Measurements from ENCODE around the gene CYP2S1. TPM values are rescaled to one million over a fixed set of nuclear protein-coding genes. Genes with fewer than 3 reads are reported as not detected.

Gene CYP2S1
- polyA plus RNA-seq, 1 donor from 2014 or later = not detected

GRCh38 chr19:41218249-41218614 is 25.2 kb downstream of the CYP2S1 start (continued):
- TF ChIP-seq TAF1 (IDR thresholded peaks at IDR 0.05; ENCODE audit: low read depth) (no peak), EZH2 (IDR thresholded peaks at IDR 0.05; ENCODE audit: borderline replicate concordance, insufficient read depth, low read length, poor library complexity, severe bottlenecking) (no peak)

DNA sequence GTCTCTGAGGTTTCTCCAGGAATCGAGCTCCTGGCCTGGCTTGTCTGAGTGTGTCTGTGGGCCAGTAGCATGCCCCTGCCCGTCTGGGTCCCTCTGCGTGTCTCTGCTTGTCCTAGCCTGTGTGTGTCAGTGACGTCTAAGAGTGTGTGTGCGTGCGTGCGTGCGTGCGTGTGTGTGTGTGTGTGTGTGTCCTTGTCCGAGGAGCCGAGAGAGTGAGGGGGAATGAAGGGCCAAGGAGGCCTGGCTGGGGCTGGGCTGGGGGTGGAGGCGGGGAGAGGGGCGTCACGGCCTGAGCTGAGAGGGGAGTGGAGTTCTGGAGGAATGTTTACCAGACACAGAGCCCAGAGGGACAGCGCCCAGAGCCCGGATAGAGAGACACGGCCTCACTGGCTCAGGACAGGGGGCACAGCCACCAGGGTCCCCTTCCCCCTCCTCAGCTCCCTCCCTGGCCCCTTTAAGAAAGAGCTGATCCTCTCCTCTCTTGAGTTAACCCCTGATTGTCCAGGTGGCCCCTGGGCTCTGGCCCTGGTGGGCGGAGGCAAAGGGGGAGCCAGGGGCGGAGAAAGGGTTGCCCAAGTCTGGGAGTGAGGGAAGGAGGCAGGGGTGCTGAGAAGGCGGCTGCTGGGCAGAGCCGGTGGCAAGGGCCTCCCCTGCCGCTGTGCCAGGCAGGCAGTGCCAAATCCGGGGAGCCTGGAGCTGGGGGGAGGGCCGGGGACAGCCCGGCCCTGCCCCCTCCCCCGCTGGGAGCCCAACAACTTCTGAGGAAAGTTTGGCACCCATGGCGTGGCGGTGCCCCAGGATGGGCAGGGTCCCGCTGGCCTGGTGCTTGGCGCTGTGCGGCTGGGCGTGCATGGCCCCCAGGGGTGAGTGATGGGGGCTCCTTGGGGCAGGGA is 25.8 kb downstream of the CYP2S1 start, which contains the start of gene AXL:
AXL (plus strand) TSS at position 609 of the 893 bp plus-strand sequence; CDS start at position 779, 170 bp downstream.
- H3K9ac ChIP-seq (ENCODE audit: low read length) = no peak within 1 kb of the TSS
- H3K79me2 ChIP-seq (replicated peaks; ENCODE audit: insufficient read depth, low read length) = no peaks in the 10 kb centered on the region
- H3K36me3 ChIP-seq (ENCODE audit: insufficient read depth, low read length) = no peaks in the 10 kb centered on the region
- no peak within 1 kb of the TSS for H3K4me2 ChIP-seq (ENCODE audit: low read length)
- no peaks in the 10 kb centered on the region for H3F3A ChIP-seq (ENCODE audit: insufficient read depth, low read length, poor library complexity, severe bottlenecking)
- TF ChIP-seq, protein P1, sequence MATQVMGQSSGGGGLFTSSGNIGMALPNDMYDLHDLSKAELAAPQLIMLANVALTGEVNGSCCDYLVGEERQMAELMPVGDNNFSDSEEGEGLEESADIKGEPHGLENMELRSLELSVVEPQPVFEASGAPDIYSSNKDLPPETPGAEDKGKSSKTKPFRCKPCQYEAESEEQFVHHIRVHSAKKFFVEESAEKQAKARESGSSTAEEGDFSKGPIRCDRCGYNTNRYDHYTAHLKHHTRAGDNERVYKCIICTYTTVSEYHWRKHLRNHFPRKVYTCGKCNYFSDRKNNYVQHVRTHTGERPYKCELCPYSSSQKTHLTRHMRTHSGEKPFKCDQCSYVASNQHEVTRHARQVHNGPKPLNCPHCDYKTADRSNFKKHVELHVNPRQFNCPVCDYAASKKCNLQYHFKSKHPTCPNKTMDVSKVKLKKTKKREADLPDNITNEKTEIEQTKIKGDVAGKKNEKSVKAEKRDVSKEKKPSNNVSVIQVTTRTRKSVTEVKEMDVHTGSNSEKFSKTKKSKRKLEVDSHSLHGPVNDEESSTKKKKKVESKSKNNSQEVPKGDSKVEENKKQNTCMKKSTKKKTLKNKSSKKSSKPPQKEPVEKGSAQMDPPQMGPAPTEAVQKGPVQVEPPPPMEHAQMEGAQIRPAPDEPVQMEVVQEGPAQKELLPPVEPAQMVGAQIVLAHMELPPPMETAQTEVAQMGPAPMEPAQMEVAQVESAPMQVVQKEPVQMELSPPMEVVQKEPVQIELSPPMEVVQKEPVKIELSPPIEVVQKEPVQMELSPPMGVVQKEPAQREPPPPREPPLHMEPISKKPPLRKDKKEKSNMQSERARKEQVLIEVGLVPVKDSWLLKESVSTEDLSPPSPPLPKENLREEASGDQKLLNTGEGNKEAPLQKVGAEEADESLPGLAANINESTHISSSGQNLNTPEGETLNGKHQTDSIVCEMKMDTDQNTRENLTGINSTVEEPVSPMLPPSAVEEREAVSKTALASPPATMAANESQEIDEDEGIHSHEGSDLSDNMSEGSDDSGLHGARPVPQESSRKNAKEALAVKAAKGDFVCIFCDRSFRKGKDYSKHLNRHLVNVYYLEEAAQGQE (IDR thresholded peaks at IDR 0.05; ENCODE audit: borderline replicate concordance) = no peak
- no peak for TF ChIP-seq EP300 (conservative IDR thresholded peaks at IDR 0.05; ENCODE audit: poor library complexity, severe bottlenecking)
- TF ChIP-seq POLR2AphosphoS5 (IDR thresholded peaks at IDR 0.05) = no peak
- TF ChIP-seq RAD21 (conservative IDR thresholded peaks at IDR 0.05) = no peak
- TF ChIP-seq CTCF (IDR thresholded peaks at IDR 0.05; ENCODE audit: poor library complexity, severe bottlenecking) = no peak
- no peak for TF ChIP-seq EZH2 (IDR thresholded peaks at IDR 0.05; ENCODE audit: borderline replicate concordance, insufficient read depth, low read length, poor library complexity, severe bottlenecking)
- TF ChIP-seq MXI1 (conservative IDR thresholded peaks at IDR 0.05; ENCODE audit: poor library complexity, severe bottlenecking) = no peak
- TF ChIP-seq TAF1 (IDR thresholded peaks at IDR 0.05; ENCODE audit: low read depth) = no peak
- TF ChIP-seq SMC3 (conservative IDR thresholded peaks at IDR 0.05; ENCODE audit: poor library complexity) = no peak
- H4K20me1 ChIP-seq (ENCODE audit: insufficient read depth) = no peaks in the 10 kb centered on the region
- H3K27me3 ChIP-seq (ENCODE audit: insufficient read depth, low read depth, low read length) = no peaks in the 10 kb centered on the region
- no peak within 1 kb of the TSS for H3K27ac ChIP-seq (ENCODE audit: low read length)
- no peak within 1 kb of the TSS for H3K4me3 ChIP-seq (ENCODE audit: low read length)
- no peaks in the 10 kb centered on the region for H3K9me3 ChIP-seq (ENCODE audit: low read length)
- no peak within 1 kb of the TSS for H2AFZ ChIP-seq (ENCODE audit: low read depth, low read length)
- no peaks in the 10 kb centered on the region for H3K9me2 ChIP-seq (ENCODE audit: insufficient read depth, low read length)

Data from neural cell (in vitro differentiated cells).